ENCODE data around the gene TIMM8B.

- TF ChIP-seq TAF1 (IDR thresholded peaks at IDR 0.05; ENCODE audit: low read depth, low read length): no peak
- no peak for TF ChIP-seq SPI1 (IDR thresholded peaks at IDR 0.05; ENCODE audit: low read depth, low read length)
- TF ChIP-seq POLR2AphosphoS5 (IDR thresholded peaks at IDR 0.05; ENCODE audit: low read depth, low read length): no peak
- no peak for TF ChIP-seq POLR2A (IDR thresholded peaks at IDR 0.05; ENCODE audit: low read depth, low read length)
- TF ChIP-seq POU2F2 (IDR thresholded peaks at IDR 0.05; ENCODE audit: low read depth, low read length): no peak
- no peak for TF ChIP-seq PAX5 (IDR thresholded peaks at IDR 0.05; ENCODE audit: insufficient read depth, low read length, severe bottlenecking)
Observed at GRCh38 chr11:112103446-112103845, 16.9 kb upstream of the TIMM8B start.
